HepG2 (cell line): ENCODE measurements around the gene RFC2. TPM values are rescaled to one million over a fixed set of nuclear protein-coding genes. Genes with fewer than 3 reads are reported as not detected.

Source experiments
- ATAC-seq: fragments of 200-7000 bp; cut with Tn5 transposase; 3 replicates; pipeline ENCODE4 v1.9.1; 2020; ENCODE audit warnings: mild to moderate bottlenecking, moderate library complexity
- BruUV-seq: library from RNA; stranded (reverse); fragments of 400-500 nt; replicated peaks from 2 replicates; lab custom pipeline; 2021; lab: Mats Ljungman, UMichigan
- CTCF ChIA-PET: fragments of 300-600 bp; formaldehyde crosslinking; extraction: SDS; loops from one replicate; lab custom pipeline; 2021; ENCODE audit warnings: low total read pairs, inconsistent platforms, low intra/inter-chr PET ratio; lab: Yijun Ruan, JAX
- POLR2A ChIA-PET: fragments of 350-600 bp; sonication (Branson Sonifier 250); formaldehyde crosslinking; loops from one replicate; lab custom pipeline; 2020; ENCODE audit warnings: antibody characterized with exemption, inconsistent platforms; lab: Yijun Ruan, JAX
- DNase-seq: peaks from one replicate; pipeline ENCODE4 v3.0.0-alpha.2; 2015; ENCODE audit warnings: low spot score
- FAIRE-seq: peaks from 3 replicates; lab custom pipeline; 2011; peaks lifted over from hg19 to GRCh38; lab: Jason Lieb, UNC
- H2AFZ ChIP-seq: one replicate; pipeline ENCODE4 v1.6.1; 2011; ENCODE audit warnings: low read length, inconsistent platforms
- H3K27ac ChIP-seq: fragments of 300-600 bp; 3 replicates; pipeline ENCODE4 v1.8.0; 2011; ENCODE audit warnings: mixed run types, mild to moderate bottlenecking, mixed read lengths, low read length, inconsistent platforms; ENCODE audit not compliant: insufficient read depth; ENCODE audit errors: extremely low read length
- H3K27me3 ChIP-seq, 2 experiments: fragments of 200-600 bp in 1 of 2; 2 replicates in 1 of 2; 3 replicates in 1 of 2; pipeline versions ENCODE4 v1.6.0 to v1.8.0; 2011; ENCODE audit warnings: low read length in 2 of 2, mild to moderate bottlenecking in 2 of 2, moderate library complexity in 2 of 2, inconsistent platforms in 1 of 2; ENCODE audit not compliant: insufficient read depth in 2 of 2, control insufficient read depth in 1 of 2
- H3K36me3 ChIP-seq, 2 experiments: fragments of 200-600 bp in 1 of 2; replicated peaks in 1 of 2; 2 replicates in 1 of 2; 3 replicates in 1 of 2; pipeline versions ENCODE4 v1.5.1 to v1.8.0; 2011; ENCODE audit warnings: low read length in 2 of 2, inconsistent platforms in 1 of 2; ENCODE audit not compliant: insufficient read depth in 2 of 2, control insufficient read depth in 1 of 2
- H3K4me1 ChIP-seq: 2 replicates; pipeline ENCODE4 v1.5.1; 2012; ENCODE audit warnings: low read length, inconsistent platforms; ENCODE audit not compliant: insufficient read depth
- H3K4me2 ChIP-seq: 2 replicates; pipeline ENCODE4 v1.6.0; 2011; ENCODE audit warnings: low read depth, low read length, inconsistent platforms
- H3K4me3 ChIP-seq, 3 experiments: fragments of 200-600 bp in 1 of 3; sonication (generic), shearing (Covaris generic) in 1 of 3; replicated peaks in 1 of 3; 2 replicates each; pipeline ENCODE4 v1.5.1; 2011 to 2016; ENCODE audit warnings: low read length in 3 of 3, inconsistent platforms in 2 of 3, low read depth in 2 of 3, mild to moderate bottlenecking in 2 of 3, control low read depth in 1 of 3, mixed read lengths in 1 of 3; ENCODE audit not compliant: insufficient read depth in 1 of 3
- H3K79me2 ChIP-seq: one replicate; pipeline ENCODE4 v1.6.1; 2011; ENCODE audit warnings: low read length, inconsistent platforms; ENCODE audit not compliant: insufficient read depth
- H3K9ac ChIP-seq: 2 replicates; pipeline ENCODE4 v1.6.0; 2011; ENCODE audit warnings: mild to moderate bottlenecking, low read depth, low read length, inconsistent platforms; ENCODE audit not compliant: insufficient read depth
- H3K9me3 ChIP-seq: 2 replicates; pipeline ENCODE4 v1.5.1; 2012; ENCODE audit warnings: mild to moderate bottlenecking, low read length
- H4K20me1 ChIP-seq: 2 replicates; pipeline ENCODE4 v1.6.0; 2011; ENCODE audit warnings: inconsistent platforms, mild to moderate bottlenecking, low read length, moderate library complexity; ENCODE audit not compliant: insufficient read depth
- BRCA1 ChIP-seq: sonication (generic); formaldehyde crosslinking; IDR thresholded peaks from 2 replicates; pipeline ENCODE4 v1.4.0; 2020; ENCODE audit warnings: missing genetic modification reagents
- CEBPB ChIP-seq: IDR thresholded peaks from 2 replicates; pipeline ENCODE4 v1.6.1; 2011; ENCODE audit warnings: low read depth, low read length, improper control_type of control experiment, borderline replicate concordance
- HNF4A ChIP-seq: sonication (generic); formaldehyde crosslinking; IDR thresholded peaks from 2 replicates; pipeline ENCODE4 v1.4.0; 2020; ENCODE audit warnings: missing genetic modification reagents
- MTF1 ChIP-seq: sonication (generic); formaldehyde crosslinking; IDR thresholded peaks from 2 replicates; pipeline ENCODE4 v1.5.0; 2020; ENCODE audit warnings: missing genetic modification reagents
- MYNN ChIP-seq: sonication (generic); formaldehyde crosslinking; IDR thresholded peaks from 2 replicates; pipeline ENCODE4 v1.4.0; 2020; ENCODE audit warnings: mild to moderate bottlenecking, low read depth, missing genetic modification reagents
- RBM39 ChIP-seq: fragments of 200-400 bp; formaldehyde crosslinking; IDR thresholded peaks from one replicate; pipeline ENCODE4 v1.6.1; 2018; ENCODE audit warnings: antibody characterized with exemption, mild to moderate bottlenecking, low read depth, low read length; ENCODE audit not compliant: poor library complexity, severe bottlenecking
- ZNF672 ChIP-seq: sonication (generic); formaldehyde crosslinking; IDR thresholded peaks from 2 replicates; pipeline ENCODE4 v1.8.1; 2022; ENCODE audit warnings: missing genetic modification reagents
- ZNF724P ChIP-seq: sonication (generic); formaldehyde crosslinking; IDR thresholded peaks from 2 replicates; pipeline ENCODE4 v1.8.0; 2022; ENCODE audit warnings: missing genetic modification reagents, borderline replicate concordance
- WGBS: methylation state at CpG from one replicate; pipeline ENCODE4 v1.1.6; 2017; ENCODE audit warnings: low lambda C conversion rate; 5-methylcytosine and 5-hydroxymethylcytosine counted together
- in situ Hi-C: cut with HindIII; loops from 2 replicates; pipeline ENCODE4 v1.10.0; 2017; ENCODE audit warnings: low pct_unique_long_range_greater_than_20kb; ENCODE audit not compliant: extremely low pct_ligation_motif_present
- intact Hi-C: fragments of 100-400 bp; cut with micrococcal nuclease; formaldehyde crosslinking; loops from one replicate; pipeline ENCODE4 v1.10.0; 2022; ENCODE audit not compliant: unreplicated experiment
- polyA plus RNA-seq, 8 experiments: library from polyadenylated mRNA; depleted of rRNA in 3 of 8; stranded (reverse) in 7 of 8; unstranded in 1 of 8; fragments of >200 nt; fragmentation: Illumina TruSeq in 4 of 8; extraction: Trizol in 4 of 8; gene quantifications; 2 replicates each; pipeline versions ENCODE4 v1.2.1 to v1.2.3, GENCODE V29; 2011 to 2016; ENCODE audit warnings: low read depth in 4 of 8, missing spikeins in 1 of 8, mixed read lengths in 1 of 8; ENCODE audit not compliant: insufficient read depth in 1 of 8
- total RNA-seq, 5 experiments: library from RNA; depleted of rRNA; stranded (reverse); fragments of >200 nt; fragmentation: Illumina TruSeq; extraction: Trizol; gene quantifications; 2 replicates each; pipeline ENCODE4 v1.2.3, GENCODE V29; 2016; ENCODE audit warnings: low read depth in 1 of 5
- TF ChIP-seq, protein P1 (sequence below): sonication (generic); formaldehyde crosslinking; IDR thresholded peaks from 2 replicates; pipeline ENCODE4 v1.4.0; 2020; ENCODE audit warnings: missing genetic modification reagents
- TF ChIP-seq, protein P2 (sequence below): IDR thresholded peaks from 2 replicates; pipeline ENCODE4 v1.6.1; 2016; ENCODE audit warnings: mild to moderate bottlenecking

Gene RFC2
- total and polyA plus RNA-seq, 2 of the 13 experiments (the other 11 are each of a cell fraction or from before 2014, with no cell fraction given) = 14.6 to 43.5 TPM

DNA sequence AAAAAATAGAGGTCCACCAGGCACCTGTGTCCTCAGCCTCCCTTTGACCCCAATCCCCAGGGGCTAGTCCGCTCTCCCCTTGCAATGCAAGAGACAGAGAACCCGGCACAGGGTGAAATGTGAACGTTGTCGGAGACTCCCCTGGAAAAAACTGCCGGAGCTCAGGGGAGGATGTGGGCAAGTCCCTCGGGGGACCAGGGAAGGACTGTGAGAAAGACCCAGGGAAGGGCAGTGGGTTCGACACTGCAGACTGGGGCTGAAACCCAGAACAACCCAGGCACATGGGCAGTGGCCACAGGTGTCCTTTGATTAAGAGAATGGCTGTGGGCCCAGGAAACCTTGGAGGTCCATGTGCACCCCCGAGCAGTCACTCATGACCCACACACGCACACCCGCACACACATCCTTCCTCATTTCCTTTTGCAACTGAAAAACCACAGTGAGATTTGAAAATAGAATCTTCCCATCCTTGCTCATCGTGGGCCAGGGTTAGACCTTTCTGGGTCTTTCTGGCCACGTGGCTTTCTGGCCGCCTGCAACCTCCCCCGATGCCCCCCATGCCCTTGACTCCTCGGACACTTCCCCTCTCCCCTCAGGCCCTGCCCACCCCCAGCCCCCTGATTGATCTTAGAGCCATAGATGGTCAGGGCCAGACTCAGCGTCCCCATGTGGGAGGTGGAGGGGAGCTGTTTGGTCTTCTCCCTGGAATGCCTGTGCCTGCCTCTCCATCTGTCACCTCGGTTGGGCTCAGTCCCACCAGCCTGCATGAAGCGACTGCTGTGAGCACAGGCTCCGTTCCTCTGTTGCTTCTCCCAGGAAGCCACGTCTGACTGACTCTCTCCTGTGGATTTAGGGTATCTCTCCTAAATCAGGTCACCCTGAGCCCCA lies 36.5 kb downstream of the RFC2 start:
- ATAC-seq (no peak), DNase-seq (no peak), FAIRE-seq (no peak)
- intact Hi-C loops (no loop called here), in situ Hi-C loops (loop anchor here (25.0 kb wide), 1 partner anchor 345 kb away; no protein-coding TSS in a partner anchor)
- CTCF ChIA-PET = no interaction called here
- Histone ChIP-seq H3K9ac (no peak overlapping the region), H3K4me3 (no peak overlapping the region), H3K4me1 (peaks cover 31% of the 10 kb centered on the region), H3K4me2 (no peak overlapping the region), H4K20me1 (no peaks in the 10 kb centered on the region)
- POLR2A ChIA-PET = no interaction called here
- 64% methylated on average over 20 of the region's 20 CpGs for WGBS
- TF ChIP-seq MTF1 (CRISPR knock-in tag) = no peak
- TF ChIP-seq HNF4A (CRISPR knock-in tag) = no peak
- TF ChIP-seq ZNF724P (CRISPR knock-in tag) = no peak
- TF ChIP-seq ZNF672 (CRISPR knock-in tag) = no peak
- TF ChIP-seq RBM39 = no peak
- TF ChIP-seq BRCA1 (CRISPR knock-in tag) = no peak
- TF ChIP-seq, all 625 proteins: peak for 0
- H3K36me3 ChIP-seq = no peaks in the 10 kb centered on the region
- BruUV-seq = no TSS peak
- H3K9me3 ChIP-seq = no peaks in the 10 kb centered on the region
- H3K79me2 ChIP-seq = no peaks in the 10 kb centered on the region
- H2AFZ ChIP-seq = no peak overlapping the region
- no peak overlapping the region for H3K27ac ChIP-seq
- H3K27me3 ChIP-seq = no peaks in the 10 kb centered on the region; a peak in 2 of 5 replicates

DNA sequence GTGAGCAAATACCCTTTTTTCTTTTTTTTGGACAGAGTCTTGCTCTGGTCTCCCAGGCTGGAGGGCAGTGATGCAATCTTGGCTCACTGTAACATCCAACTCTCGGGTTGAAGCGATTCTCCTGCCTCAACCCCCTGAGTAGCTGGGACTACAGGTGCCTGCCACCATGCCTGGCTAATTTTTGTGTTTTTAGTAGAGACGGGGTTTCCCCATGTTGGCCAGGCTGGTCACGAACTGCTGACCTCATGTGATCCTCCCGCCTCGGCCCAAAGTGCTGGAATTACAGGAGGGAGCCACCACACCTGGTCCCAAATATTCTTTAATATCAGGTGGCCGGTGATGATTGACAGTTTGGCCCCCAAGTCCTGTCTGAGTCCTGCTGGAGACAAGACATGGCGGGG lies 37.8 kb downstream of the RFC2 start:
- no peak for DNase-seq
- H4K20me1 ChIP-seq = no peaks in the 10 kb centered on the region
- CTCF ChIA-PET = no interaction called here
- no peaks in the 10 kb centered on the region for H3K9me3 ChIP-seq
- no peak overlapping the region for H3K27ac ChIP-seq
- H3K36me3 ChIP-seq = no peaks in the 10 kb centered on the region
- H3K4me3 ChIP-seq = no peak overlapping the region
- FAIRE-seq = no peak
- H3K27me3 ChIP-seq = no peaks in the 10 kb centered on the region; a peak in 2 of 5 replicates
- intact Hi-C loops (no loop called here), in situ Hi-C loops (loop anchor here (25.0 kb wide), 1 partner anchor 346 kb away; no protein-coding TSS in a partner anchor)
- H3K9ac ChIP-seq = no peak overlapping the region
- no TSS peak for BruUV-seq
- no peak for ATAC-seq
- POLR2A ChIA-PET = no interaction called here
- H3K79me2 ChIP-seq = no peaks in the 10 kb centered on the region
- peaks cover 31% of the 10 kb centered on the region for H3K4me1 ChIP-seq
- TF ChIP-seq, protein P1, sequence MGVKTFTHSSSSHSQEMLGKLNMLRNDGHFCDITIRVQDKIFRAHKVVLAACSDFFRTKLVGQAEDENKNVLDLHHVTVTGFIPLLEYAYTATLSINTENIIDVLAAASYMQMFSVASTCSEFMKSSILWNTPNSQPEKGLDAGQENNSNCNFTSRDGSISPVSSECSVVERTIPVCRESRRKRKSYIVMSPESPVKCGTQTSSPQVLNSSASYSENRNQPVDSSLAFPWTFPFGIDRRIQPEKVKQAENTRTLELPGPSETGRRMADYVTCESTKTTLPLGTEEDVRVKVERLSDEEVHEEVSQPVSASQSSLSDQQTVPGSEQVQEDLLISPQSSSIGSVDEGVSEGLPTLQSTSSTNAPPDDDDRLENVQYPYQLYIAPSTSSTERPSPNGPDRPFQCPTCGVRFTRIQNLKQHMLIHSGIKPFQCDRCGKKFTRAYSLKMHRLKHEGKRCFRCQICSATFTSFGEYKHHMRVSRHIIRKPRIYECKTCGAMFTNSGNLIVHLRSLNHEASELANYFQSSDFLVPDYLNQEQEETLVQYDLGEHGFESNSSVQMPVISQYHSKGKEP (CRISPR knock-in tag) = no peak
- TF ChIP-seq CEBPB = peak; percentile 58; the same call in 1 of the 2 replicates
- no peak for TF ChIP-seq MYNN (CRISPR knock-in tag)
- TF ChIP-seq, protein P2, sequence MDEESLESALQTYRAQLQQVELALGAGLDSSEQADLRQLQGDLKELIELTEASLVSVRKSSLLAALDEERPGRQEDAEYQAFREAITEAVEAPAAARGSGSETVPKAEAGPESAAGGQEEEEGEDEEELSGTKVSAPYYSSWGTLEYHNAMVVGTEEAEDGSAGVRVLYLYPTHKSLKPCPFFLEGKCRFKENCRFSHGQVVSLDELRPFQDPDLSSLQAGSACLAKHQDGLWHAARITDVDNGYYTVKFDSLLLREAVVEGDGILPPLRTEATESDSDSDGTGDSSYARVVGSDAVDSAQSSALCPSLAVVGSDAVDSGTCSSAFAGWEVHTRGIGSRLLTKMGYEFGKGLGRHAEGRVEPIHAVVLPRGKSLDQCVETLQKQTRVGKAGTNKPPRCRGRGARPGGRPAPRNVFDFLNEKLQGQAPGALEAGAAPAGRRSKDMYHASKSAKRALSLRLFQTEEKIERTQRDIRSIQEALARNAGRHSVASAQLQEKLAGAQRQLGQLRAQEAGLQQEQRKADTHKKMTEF (CRISPR knock-in tag) = no peak
- H2AFZ ChIP-seq = no peak overlapping the region
- H3K4me2 ChIP-seq = no peak overlapping the region
- WGBS = 6% methylated on average over 7 of the region's 8 CpGs
